Inflammatory macrophage treated with lipopolysaccharide for 1 hour (primary cell): ENCODE measurements around the gene TRAF3.
A peak's percentile ranks its signal among the peaks of the same experiment; 100 is the strongest.
"Not testable (repeated sequence)": the region's sequence is repeated elsewhere in the genome, so short reads cannot be mapped to it uniquely, and the experiment has no call there.

Experiments
- DNase-seq, 2 donors: peaks; one replicate each; pipeline ENCODE4 v3.0.0-alpha.2; 2020 to 2022

TRAF3 gene

DNA sequence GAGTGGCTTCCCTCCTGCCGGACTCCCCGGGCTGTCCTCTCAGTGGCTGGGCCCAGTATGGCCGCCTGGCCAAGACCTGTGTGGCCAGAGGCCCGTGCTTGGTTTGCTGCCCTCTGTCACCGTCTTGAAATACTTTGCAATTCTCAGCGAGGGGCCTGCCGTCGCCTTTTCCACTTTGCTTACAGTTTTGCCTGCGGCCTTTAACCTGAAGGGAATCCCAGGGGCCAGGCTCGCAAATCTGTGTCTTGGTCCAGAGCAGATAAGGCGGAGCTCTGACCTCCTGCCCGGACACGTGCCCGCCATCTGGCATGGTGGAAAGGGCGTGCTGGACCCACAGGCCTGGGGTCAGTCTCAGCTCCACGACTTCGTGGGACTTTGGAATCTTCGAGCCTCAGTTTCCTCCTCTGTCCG is 134.3 kb downstream of the TRAF3 start:
- no peak for DNase-seq

DNA sequence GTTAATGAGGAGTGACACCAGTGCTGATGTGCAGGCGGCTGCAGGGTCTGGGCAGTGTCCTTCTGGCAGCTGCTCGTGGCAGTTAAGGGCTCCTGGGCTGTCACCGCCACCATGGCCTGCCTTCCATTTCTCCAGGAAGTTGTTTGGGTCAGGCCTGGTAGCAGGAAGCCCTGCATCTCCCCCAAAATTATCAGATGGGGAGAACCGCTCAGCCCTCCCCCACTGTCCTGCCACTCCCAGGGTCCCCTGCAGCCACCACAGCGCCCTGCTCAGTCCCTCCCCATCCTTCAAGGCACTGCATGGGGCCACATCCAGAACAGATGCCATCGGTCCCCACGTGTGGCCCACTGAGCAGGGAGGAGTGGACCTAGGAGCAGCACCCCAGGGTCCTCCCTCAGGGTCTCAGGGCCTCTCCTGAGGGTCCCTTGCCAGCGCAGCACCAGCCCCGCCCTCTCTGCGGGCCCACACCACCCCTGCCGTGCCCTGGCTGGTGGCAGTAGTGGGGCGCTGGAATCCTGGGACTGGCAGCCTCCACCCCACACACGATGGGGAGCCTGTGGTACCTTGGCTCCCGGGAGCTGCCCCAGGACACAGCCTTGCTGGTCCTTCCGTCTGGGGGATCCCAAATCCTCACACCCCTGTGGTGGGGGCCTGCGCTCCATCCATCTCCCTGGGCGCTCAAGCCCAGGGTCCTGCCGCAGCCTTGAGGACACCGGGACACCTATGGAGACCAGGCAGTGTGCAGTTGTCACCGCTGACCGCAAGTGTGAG is 134.9 kb downstream of the TRAF3 start:
- DNase-seq, result no peak

DNA sequence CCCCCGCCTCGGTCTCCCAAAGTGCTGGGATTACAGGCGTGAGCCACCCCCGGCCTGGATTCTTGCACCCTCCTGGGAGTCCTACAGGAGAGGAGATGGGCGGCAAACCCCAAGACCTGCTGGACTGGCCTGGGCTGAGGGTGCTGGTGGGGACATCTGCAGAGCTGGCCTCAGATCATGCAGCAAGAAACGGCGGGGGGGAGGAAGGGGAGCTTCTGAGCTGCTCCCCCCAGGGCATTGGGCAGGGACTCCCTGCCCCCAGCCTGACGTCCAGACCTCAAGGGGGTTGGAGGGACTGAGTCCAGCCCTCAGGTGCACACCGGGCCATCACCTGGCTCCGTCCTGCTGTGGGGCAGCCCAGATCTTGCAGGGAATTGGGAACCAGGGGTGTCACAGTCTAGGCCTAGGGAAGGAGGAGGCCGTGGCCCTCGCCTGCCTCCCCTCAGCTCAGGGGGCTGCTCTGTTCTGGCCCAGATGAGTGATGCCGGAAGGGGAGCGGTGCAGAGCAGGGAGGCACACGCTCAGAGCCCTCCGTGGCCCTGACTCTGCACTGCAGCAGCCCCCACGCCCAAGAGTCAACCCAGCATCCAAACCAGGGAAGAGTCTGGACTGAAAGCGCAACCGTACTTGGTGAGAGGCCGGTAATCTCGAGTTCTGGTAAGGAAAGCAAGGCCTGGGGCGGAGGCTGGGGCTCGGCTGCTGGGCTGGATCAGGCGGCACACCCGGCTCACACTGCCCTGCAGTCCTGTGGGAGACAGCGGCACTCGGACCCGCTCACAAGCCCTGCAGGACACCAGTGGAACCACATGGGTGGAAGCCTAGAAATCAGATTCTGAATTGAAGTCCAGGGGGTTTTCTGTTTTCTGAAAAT is 136.3 kb downstream of the TRAF3 start:
- no peak for DNase-seq

DNA sequence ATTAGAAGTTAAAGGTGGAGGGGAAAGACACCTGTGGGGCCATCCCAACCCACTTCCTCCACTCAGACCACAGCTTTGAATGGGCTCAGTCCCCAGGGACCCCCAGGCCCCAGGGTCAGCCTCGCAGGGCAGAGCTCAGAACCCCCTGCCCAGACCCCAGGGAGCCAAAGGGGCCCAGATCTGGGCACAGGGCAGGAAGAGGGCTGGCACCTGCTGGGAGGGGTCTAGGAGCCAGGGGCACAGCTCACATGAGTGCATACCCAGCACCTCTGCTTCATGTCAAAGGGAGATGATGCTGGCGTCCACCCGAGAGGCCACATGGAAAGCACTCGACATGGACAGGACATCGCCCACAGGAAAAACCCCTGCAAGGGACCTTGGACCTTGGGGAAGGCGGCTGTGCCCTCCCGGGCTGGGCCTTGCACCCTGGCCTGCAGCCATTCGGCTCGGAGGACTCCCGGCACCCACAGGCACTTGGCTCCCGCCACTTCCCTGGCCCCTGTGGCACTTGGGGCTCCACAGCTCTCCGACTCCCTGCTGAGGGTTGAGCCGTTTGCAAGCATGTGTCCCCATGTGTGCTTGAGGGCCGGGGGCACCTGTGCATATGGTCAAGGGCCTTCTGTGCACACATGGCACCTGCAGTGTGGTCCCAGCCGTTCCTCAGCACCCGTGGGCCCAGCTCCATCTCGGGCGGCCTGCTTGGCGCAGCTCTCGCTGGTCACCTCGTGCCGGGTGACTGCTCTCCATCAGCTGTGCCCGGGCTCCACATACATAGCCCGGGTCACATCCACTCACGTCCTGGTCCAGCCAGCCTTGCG is 137.4 kb downstream of the TRAF3 start:
- no peak for DNase-seq

DNA sequence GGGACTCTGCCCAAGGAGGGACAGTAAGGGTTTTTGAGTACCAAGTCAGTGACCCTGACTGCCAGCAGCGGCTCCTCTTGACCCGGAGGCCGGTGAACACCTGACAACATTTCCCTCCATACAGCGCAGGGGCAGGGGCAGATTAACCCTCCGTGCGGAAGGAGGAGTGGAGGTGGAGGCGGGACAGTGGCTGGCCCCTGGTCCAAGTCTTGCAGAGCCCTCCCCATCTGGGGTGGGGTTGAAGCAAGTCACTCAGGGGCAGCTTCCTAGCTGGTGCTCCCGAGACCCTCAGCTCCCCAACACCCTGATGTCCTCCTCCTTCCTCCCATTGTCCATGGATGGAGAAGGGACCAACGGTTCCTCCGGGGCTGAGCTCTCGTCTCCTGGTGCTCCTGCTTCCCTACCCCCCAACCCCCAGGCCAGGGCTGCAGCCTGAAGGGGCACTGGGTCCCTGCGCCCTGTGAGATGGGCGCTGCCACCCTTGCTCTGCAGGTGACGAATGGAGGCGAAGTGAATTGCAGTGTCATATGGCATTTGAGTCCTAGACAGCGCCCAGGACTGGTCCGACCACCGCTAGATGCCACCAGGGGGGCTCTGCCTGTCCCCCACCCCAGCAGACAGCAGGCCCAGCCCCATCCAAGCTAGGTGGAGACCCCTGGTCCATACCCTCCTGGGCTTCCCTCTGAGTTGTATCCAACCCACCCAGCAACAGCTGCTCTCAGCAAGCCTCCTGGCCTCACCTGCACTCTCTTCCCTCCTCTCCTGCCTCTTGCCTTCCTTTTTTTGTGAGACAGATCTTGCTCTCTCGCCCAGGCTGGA is 138.3 kb downstream of the TRAF3 start:
- no peak for DNase-seq

DNA sequence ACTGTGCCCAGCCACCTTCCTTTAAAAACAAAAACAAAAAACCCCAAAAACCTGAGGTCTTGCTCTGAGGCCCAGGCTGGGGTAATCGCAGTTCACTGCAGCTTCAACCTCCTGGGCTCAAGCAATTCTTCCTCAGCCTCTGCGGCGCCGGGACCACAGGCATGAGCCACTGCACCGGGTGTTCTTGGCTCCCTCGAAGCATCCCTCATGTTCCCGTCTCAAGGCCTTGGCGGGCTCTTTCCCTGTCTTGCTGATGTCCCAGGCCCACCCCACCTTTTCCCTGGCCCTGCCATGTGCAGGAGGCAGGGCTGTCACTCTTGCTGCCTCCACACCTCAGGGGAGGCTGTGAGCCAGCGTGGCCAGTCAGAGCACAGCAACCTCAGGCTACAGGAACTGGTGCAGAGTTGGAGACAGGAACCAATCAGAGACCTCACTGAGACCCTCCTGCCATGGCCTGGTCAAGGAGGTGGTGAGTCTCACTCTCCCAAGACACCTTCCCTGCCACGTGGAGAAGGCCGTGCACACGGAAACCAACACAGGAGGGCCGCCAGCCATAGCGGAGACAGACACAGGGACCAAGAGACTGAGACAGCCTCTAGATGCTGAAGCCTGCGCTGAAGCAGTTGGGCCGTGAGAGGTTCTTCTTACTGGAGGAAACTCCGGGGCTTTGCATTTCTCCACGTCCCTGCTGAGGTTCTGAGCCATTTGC is 139.3 kb downstream of the TRAF3 start:
- no peak for DNase-seq

DNA sequence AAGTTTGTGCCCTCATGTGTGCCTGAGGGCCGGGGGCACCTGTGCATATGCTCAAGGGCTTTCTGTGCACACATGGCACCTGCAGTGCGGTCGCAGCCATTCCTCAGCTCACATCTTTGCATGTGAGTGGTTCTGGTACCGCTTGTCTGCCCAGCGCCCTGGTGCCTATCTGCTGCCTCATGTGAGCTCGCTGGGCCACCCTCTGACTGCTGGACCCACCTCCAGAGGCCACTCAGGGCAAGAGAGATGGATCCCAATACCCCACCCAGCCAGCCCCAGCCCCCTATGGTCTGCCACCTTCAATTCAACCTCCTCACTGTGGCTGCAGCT is 139.8 kb downstream of the TRAF3 start:
- no peak for DNase-seq

DNA sequence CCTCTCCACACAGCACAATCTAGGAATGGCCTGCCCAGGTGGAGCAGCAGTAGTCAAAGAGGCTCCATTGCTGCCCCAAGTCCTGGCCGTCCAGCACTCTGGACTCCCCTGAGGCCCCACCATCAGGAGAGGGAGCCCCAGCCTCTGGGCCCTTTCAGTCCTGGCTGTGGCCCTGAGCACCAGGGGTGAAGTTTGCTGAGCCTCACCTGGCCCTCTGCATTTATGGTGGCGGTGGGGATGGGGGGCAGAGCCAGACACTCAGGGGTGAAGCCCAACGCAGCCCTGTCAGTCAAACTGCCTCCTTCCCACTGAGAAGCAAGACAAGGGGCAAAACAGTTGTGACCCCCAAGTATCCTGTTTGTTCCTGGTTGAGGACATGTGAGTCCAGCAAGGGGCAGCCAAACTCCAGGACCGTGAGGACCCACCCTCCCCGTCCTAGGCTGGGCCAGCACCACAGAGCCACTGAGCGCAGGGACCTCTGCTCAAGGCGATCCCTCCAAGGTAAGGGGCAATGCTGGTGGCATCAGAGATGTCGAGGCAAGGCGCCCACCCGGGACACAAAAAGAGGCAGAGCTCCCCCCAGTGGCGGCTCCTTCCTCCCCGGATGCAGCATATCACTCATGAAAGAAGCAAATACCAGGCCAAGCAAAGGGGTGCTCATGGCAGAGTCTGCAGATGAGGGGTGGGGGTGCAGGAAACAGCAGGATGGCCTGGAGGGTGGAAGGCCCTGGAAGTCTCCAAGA is 140.4 kb downstream of the TRAF3 start:
- peak in 1 of 2 donors; percentile 56 for DNase-seq

DNA sequence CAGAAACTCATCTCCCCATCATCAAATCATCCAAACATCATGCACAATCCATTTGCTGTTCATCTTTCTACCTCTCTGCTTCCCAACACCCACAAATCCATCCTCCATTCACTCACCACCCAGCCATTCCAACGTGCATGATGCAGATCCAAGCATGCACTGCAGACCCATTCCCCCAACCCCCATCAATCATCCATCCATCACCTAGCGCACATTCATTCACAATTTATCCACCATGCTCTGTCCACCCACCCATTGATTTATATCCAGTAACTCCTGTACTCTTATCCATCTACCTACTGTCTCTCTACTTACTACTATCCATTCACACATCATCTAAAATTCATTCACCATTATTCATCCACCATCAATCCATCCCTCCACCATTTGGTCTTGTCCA is 141.2 kb downstream of the TRAF3 start:
- DNase-seq, result no peak

DNA sequence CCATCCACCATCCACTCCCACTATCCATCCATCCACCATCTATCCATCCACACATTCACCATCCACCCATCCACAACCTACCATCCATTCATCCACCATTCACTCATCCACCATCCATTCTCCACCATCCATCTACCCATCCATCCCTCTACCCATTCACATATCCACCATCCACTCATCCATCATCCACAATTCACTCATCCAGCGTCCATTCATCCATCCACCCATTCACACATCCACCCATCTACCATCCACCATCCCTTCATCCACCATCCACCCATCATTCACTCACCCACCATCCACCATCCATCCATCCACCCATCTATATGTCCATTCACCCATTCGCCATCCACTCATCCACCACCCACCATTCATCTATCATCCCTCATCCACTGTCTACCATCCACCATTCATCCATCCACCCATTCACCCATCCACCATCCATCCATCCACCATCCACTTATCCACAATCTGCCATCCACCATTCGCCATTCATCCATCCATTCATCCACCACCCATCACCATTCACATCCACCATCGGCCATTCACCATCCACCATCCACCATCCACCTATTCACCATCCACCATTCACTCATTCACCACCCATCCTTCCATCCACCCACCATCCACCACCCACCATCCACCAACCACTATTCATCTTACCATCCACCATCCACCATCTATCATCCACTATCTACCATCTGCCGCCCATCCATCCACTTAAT is 143.2 kb downstream of the TRAF3 start:
- DNase-seq, result no peak

DNA sequence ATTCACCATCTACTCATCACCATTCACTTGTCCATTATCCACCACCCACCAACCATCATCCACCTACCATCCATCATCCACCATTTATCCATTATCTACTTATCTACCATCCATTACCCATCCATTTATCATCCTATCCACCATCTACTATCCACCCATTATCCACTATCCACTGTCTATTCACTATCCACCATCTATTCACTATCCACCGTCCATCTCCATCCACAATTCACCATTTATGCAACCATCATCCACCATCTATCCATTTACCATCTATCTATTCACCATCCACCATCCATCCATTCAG is 143.7 kb downstream of the TRAF3 start:
- no peak for DNase-seq

DNA sequence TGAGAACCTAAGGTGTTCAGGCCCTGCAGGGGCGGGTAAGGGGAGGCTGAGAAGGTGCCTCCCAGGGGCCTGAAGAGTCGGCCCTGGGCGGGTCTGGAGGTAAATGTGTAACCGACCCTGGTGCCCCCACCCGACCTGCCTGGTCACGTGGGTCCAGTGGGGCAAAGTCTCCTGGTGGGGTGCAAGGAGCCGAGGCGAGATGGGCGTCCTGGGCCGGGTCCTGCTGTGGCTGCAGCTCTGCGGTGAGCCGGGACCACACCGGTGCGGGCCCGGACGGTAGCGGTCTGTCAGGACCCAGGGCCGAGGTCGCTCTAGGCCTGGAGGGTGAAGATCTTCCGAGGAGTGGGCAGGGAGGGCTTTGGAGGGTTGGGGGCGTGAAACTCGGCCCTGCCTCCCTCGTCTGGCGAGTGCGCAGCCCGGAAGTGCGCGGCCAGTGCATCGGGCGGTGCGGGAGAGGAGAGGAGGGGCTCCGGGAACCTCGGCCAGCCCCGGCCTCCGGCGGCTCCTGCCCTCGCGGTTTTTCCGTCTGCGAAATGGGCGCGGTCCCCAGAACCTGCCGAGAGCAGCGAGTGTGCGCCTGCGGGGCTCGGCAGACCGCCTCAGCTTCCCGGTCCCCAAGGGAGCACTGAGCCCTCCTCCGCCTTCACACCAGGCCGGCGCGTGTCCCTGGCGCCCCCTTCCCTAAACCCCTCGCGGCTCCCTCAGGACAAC is 145.4 kb downstream of the TRAF3 start, which contains the start of gene AMN:
Gene AMN, plus strand, starts transcription at position 174 of the 711 bp plus-strand sequence. Its CDS starts 26 bp downstream, at position 200.
- DNase-seq, result no peak

DNA sequence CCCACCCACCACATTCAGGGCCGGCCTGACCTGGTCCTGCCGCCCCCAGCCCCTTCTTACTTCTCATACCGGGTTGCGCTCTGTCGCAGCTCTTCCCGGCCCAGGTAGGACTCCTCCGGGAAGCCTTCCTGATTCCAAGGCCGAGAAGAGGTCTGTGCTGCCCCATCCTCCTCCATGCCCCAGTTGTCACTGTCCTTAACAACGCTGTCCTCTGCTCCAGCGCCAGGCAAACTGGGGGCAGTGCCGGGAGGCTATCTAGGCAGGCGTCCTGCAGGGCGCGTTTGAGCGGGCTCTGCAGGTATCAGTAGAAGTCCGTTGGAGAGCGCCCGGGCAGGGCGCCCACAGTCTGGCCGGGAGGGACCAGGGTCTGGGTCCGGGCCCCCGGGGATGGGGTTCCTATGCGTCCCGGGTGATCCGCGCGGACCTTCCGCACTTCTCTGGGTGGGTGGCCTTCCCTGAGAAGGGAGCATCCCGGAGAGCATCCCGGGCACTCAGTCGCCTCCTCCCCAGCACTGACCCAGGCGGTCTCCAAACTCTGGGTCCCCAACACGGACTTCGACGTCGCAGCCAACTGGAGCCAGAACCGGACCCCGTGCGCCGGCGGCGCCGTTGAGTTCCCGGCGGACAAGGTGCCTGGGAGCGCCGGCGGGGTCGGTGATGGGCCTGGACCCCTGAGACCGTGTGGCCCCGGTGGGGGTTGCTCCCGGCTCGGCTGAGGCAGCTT is 146.1 kb downstream of the TRAF3 start:
- DNase-seq, result no peak

DNA sequence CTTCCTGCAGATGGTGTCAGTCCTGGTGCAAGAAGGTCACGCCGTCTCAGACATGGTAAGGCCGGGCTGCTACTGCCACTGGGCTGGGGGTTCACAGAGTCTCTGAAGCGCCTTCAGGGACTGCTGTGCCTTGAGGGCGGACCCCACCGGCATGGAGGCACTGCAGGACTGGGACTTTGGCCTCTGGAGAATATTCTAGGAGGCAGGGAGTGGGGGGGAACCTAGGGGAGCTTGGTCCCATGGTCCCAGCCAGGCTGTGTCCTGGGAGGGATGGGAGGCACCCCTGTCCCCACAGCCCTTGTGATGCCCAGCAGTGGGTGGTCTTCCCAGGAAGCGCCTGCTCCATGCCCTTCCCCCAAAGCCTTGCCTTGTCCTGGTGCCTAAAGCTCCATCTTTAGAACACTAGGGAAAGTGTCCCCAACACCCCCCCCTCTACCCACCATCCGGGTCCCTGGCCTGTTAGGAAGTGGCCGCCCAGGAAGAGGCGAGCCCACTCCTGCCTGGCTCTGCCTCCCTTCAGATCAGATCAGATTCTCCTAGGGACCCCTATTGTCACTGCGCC is 146.8 kb downstream of the TRAF3 start:
- DNase-seq, result no peak

DNA sequence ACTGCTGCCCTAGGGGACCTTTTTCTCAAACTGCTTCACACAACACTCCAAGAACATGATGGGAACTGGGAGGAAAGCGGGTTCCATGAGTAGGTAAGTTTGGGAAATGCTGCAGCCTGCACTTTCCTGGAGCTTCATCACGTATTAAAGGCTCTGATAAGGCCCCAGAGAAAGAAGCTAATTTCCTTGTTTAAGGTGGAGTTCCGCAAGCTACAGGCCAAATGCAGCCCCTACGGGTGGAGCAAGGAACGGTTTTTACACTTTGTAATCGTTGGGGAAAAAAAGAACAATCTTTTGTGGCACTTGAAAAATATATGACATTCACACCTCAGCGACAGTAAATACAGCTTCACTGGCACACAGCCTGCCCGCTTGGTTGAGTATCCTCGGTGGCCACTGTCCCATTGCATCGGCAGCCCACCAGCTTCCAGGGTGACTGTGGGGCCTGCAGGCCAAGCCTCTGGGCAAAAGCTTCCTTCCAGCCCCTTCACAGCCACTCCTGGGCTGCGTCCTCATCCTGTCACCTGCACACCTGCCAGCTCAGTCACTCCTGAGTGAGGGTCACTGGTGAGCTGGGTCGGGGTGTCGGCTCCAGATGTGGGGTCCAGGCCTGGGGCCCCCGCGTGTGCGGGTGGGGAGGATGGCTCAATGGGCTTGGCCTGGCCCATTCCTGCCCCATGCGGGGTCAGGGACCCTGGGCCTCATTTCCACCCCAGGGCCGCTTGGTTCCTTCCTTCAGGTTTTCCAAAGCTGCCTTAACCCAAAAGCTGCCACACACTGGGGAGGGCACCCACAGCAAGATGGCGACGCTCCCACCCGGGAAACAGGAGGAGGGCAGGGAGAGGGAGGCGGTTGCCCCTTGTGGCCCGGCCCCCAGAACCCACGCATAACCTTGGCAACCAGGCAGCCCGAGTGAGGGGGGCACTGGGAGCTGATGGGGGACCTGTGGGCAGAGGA is 147.7 kb downstream of the TRAF3 start:
- DNase-seq, result no peak

DNA sequence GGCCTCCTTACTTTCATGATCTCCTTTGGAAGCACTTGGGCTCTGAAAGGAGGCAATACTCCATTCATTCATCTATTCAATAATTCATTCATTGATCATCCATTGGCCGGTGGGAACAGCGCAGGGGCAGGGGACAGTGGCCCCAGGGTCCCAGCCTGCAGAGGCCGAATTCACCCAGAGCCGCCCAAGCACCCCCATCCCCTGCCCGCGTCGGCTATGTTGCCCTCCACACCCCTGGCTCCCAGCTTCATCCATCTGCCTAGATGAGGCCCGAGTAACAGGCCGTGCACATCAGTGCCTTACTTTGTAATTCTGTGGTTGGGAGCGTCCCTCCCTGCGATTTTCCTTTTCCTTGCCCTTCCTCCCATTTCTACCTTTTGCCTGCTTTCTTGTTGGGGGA is 148.4 kb downstream of the TRAF3 start:
- no peak for DNase-seq

DNA sequence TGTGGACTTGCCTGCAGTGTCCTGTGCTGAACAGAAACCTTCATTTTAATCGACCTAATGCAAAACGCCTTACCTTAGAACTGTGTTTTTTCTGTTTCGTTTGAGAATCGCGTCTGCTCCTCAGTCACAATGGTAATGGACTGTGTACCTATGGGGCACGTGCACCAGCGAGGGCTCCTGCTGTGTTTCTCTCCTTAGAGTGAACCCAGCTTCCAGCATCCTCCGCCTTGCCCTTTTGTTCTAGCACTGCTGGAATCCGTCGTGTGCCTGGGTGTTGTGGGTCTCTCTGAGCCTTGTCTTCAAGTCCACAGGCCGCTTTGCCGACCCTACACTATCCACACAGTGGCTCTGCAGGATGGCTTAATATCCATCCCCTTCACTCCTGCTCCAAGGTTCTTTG is 148.9 kb downstream of the TRAF3 start:
- DNase-seq, result no peak

DNA sequence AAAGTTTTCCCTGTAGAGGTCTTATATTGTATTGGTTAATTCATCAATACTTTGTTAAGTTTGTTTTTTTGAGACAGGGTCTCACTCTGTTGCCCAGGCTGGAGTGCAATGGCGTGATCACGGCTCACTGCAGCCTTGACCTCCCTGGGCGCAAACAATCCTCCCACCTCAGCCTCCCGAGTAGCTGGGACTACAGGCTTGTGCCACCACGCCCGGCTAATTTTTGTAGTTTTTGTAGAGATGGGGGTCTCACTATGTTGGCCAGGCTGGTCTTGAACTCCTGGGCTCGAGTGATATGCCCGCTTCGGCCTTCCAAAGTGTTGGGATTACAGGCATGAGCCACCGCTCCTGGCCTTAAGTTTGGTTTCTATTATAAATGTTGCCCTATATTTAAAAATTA is 149.6 kb downstream of the TRAF3 start:
- DNase-seq, result not testable (repeated sequence)
